Measurements from ENCODE around the gene COL15A1.

Gene COL15A1

GRCh38 chr9:98915599-98915998 is 28.1 kb upstream of the COL15A1 start:
- FAIRE-seq (no peak), DNase-seq (ENCODE audit: low spot score) (no peak)

- DNase-seq (ENCODE audit: low spot score) (no peak), FAIRE-seq (no peak)
Observed at GRCh38 chr9:98916660-98917059, 27.0 kb upstream of the COL15A1 start.

GRCh38 chr9:98917746-98918487 is 25.8 kb upstream of the COL15A1 start:
- FAIRE-seq (no peak), DNase-seq (ENCODE audit: low spot score) (no peak)

DNA sequence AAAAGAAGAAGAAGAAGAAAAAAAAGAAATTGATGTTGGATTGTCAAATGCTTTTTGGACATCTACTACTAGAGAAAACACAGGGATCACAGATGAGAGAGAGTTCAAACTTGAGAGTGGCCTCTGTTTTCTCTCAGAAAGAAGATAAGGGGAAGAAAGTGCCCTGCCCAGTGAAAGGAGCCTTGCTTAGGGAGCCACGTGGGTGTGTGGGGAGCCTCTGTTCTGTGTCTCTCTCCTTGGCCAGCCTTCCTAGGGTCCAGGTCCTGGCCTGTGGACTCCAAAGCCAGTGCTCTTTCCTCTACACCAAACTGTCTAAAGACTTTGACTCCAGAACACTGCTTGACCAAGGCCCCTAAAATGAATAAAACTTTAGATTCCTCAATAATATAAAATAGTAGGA is 22.0 kb upstream of the COL15A1 start:
- FAIRE-seq (no peak), DNase-seq (ENCODE audit: low spot score) (no peak)

- FAIRE-seq (no peak), DNase-seq (ENCODE audit: low spot score) (no peak)
Observed at GRCh38 chr9:98922721-98923435, 20.8 kb upstream of the COL15A1 start.

GRCh38 chr9:98923451-98924123 is 20.1 kb upstream of the COL15A1 start:
- no peak for FAIRE-seq
- DNase-seq (ENCODE audit: low spot score): no peak

GRCh38 chr9:98924946-98925820 is 18.5 kb upstream of the COL15A1 start:
- peak; percentile 17 for FAIRE-seq

GRCh38 chr9:98925956-98926355 is 17.8 kb upstream of the COL15A1 start:
- DNase-seq (ENCODE audit: low spot score) (no peak), FAIRE-seq (no peak)

More at GRCh38 chr9:98924946-98925820, 18.5 kb upstream of the COL15A1 start:
- no peak for DNase-seq (ENCODE audit: low spot score)

GRCh38 chr9:98927724-98928123 is 16.0 kb upstream of the COL15A1 start:
- no peak for FAIRE-seq
- DNase-seq (ENCODE audit: low spot score): no peak

- no peak for DNase-seq (ENCODE audit: low spot score)
- FAIRE-seq: no peak
Observed at GRCh38 chr9:98929071-98929470, 14.6 kb upstream of the COL15A1 start.

- no peak for DNase-seq (ENCODE audit: low spot score)
Observed at GRCh38 chr9:98929895-98930341, 13.8 kb upstream of the COL15A1 start.

DNA sequence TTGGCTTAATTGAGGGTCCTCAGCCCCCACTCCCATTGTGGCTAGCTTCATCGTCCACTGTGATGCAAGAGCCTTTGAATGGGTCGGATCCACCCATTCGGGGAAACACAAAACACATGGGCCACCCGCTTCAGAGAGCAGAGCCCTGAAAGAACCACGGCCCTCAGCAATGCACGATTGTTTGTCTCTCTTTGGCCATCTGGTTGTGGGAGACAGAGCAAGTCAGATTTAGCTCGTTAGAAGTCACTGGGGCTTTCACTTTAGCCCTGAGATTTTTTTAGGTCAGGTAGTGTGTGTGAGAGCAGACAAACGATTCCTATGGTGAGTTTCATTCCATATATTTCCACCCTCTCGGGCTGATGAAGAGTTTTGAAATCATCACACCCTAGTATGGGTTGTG is 12.9 kb upstream of the COL15A1 start:
- DNase-seq (ENCODE audit: low spot score) (no peak), FAIRE-seq (no peak)

More at GRCh38 chr9:98929895-98930341, 13.8 kb upstream of the COL15A1 start:
- FAIRE-seq: no peak

DNA sequence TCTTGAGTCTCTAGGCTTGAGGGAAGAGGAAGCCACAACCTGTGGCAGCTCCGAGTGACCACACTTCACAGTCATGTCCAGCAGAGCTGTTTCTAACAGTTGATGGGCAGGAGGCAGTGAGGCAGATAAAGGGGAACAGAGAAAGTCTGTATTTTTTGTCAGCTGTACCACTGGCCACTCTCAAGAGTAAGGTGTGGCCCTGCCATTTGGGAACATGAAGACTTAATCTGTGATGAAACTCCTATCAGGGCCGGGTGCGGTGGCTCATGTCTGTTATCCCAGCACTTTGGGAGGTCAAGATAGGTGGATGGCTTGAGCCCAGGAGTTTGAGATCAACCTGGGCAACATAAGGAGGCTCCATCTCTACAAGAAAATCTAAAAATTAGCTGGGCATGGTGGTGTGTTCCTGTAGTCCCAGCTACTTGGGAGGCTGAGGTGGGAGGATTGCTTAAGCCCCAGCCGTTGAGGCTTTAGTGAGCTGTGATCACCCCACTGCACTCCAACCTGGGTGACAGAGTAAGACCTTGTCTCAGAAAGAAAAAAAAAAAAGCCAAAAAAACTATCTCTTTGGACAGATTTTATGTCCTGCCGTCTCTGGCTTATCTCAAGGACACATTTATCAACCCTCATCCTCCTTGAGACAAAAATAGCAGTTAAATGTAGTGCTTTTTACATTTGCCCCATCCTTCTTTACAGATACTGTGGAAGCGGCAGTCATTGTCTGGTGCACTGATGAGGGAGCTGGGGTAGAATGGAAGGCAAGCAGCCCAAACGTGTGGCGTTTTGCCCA is 11.9 kb upstream of the COL15A1 start:
- DNase-seq (ENCODE audit: low spot score): no peak
- no peak for FAIRE-seq

GRCh38 chr9:98933185-98933584 is 10.5 kb upstream of the COL15A1 start:
- FAIRE-seq (no peak), DNase-seq (ENCODE audit: low spot score) (no peak)

DNA sequence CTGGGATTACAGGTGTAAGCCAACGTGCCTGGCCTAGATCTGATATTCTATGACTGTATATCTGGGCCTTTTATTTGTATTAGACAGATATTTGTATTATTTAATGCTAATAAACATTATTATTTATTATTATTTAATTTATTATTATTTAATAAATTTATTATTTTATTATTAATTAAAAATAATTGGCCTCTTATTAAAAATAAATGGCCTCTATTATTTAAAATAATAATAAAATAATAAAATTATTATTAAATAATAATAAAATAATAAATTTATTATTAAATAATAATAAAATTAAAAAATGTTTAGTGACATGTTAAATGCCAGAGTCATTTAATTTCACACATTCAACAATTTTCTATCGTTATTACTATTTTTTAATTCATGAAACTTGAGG is 9.8 kb upstream of the COL15A1 start:
- DNase-seq (ENCODE audit: low spot score): no peak
- FAIRE-seq: no peak

- DNase-seq (ENCODE audit: low spot score) (no peak), FAIRE-seq (no peak)
Observed at GRCh38 chr9:98935071-98935505, 8.6 kb upstream of the COL15A1 start.

DNA sequence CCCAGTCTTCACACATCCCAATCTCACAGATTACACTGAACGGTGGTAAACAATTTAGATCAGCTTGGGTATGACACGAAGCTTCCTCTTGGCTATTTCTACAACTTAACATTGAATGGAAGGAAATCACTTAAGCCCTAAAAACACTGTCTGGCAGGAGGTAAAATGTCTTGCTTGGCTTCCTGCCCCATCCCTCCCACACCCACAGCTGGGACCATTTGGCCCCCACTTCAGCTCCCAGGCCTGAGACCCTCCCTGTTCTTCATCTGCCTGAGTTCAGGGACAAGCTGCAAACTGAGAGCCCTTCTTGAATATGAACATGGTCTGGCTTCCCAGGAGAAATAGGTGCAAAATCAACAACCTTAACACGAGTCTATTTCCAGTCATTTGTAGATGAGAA is 3.4 kb upstream of the COL15A1 start:
- no peak for DNase-seq (ENCODE audit: low spot score)

DNA sequence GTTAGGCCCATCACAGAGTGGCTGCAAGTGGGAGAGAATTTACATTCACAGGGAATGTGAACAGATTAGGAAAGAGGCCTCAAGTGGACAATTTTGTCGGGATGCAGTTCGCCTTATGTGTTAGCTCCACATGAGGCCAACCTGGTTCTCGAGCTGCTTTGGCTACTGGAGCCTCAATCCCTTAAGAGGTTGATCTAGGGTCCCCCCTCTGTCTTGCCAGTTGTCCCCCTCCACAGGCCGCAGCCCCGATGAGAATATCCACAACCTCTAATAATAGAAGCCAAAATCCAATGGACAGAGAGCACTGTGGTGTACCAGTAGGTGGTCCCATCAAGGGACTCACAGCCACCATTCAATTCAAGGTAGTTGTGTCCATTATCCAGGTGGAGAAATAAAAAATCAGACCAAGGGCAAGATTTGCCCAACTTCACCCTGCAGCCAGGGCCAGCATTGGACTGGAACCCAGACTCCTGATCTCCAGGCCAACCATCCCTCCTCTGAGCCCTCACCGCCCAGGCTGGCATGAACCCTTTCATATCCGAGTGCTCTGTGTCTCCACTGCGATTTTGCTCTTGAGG is 1.7 kb upstream of the COL15A1 start:
- DNase-seq (ENCODE audit: low spot score) (no peak), FAIRE-seq (no peak)

More for the DNA sequence above, 3.4 kb upstream of the COL15A1 start:
- FAIRE-seq: no peak

GRCh38 chr9:98942906-98943681 is 613 bp upstream of the COL15A1 start:
- FAIRE-seq: no peak
- DNase-seq (ENCODE audit: low spot score): no peak

All from urothelium cell line (cell line).